ENCODE data around the gene PSORS1C2.

DNA sequence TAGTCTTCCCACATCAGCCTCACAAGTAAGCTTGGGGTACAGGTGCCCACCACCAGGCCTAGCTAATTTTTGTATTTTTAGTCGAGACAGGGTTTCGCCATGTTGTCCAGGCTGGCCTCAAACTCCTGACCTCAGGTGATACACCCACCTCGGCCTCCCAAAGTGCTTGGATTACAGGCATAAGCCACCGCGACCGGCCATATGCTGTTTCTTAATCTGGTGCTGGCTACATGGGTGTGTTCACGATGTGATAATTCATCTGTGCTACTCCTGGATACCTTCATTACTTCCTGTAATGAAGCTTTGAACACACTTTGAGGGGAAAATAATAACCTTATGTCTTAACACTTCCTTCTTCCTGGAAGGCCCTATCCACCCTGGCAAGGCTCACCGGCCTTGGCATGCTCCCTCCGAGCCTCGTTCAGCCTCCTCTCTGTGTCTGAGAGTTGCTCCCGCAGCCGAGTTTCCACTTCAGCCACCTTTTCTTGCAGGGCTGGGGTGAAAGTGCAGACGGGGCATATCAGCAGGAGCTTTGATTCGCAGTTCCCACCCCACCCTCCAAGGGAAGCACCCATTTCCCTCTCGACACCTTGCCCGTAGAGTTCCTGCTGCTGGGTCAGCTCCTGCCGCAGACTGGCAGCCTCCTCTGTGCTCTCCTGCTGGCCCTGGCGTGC, 5.6 kb upstream of the PSORS1C2 start:
- TF ChIP-seq GATA2 (IDR thresholded peaks at IDR 0.05; ENCODE audit: low read depth, low read length) (no peak), GATA3 (IDR thresholded peaks at IDR 0.05; ENCODE audit: low read depth, low read length) (no peak)

All from SH-SY5Y (cell line).